ENCODE data around the gene HTR7. TPM values are rescaled to one million over a fixed set of nuclear protein-coding genes. Genes with fewer than 3 reads are reported as not detected.
"Not testable (repeated sequence)": the region's sequence is repeated elsewhere in the genome, so short reads cannot be mapped to it uniquely, and the experiment has no call there.

The HTR7 gene
- total RNA-seq, 1 donor from 2014 or later: 2.3 TPM

DNA sequence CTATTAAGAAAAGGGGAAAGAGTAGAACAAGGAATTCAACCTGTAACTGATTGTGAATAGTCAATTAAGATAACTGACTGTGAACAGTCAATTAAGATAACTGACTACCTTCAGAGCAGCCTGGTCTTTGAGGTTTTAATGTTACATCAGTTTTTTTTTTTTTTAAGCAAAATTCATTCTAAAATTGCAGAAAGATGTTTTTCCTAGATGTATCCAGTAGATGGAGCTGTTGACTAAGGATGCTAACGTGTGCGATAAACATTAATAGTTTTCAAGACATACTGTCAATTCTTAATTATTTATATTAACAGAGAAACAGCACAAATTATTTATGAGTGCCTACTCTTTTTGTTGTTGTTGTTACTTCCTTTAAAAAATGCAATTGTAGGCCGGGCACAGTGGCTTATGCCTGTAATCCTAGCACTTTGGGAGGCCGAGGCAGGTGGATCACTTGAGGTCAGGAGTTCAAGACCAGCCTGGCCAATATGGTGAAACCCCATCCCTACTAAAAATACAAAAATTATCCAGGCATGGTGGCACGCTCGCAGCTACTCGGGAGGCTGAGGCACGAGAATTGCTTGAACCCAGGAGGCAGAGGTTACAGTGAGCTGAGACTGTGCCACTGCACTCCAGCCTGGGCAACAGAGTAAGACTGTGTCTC lies 22.4 kb upstream of the HTR7 start:
- H3K9me3 Mint-ChIP-seq; DNase-seq (ENCODE audit: extremely low spot score, unreplicated experiment); H3K27ac Mint-ChIP-seq; H3K4me3 Mint-ChIP-seq; H3K4me1 Mint-ChIP-seq (ENCODE audit: unreplicated experiment); H3K27me3 Mint-ChIP-seq: not testable (repeated sequence)
- peaks cover 16% of the 10 kb centered on the region for H3K36me3 Mint-ChIP-seq
- TF ChIP-seq CTCF (conservative IDR thresholded peaks at IDR 0.05): peak; percentile 87

GRCh38 chr10:90879062-90879461 lies 21.2 kb upstream of the HTR7 start:
- Mint-ChIP-seq H3K9me3 (no peaks in the 10 kb centered on the region), H3K4me3 (no peak overlapping the region), H3K27ac (no peak overlapping the region), H3K27me3 (no peaks in the 10 kb centered on the region), H3K4me1 (ENCODE audit: unreplicated experiment) (peaks cover 4% of the 10 kb centered on the region), H3K36me3 (peaks cover 16% of the 10 kb centered on the region)
- no peak for TF ChIP-seq CTCF (conservative IDR thresholded peaks at IDR 0.05)
- no peak for DNase-seq (ENCODE audit: extremely low spot score, unreplicated experiment)

- Mint-ChIP-seq H3K9me3 (no peaks in the 10 kb centered on the region), H3K27ac (peak overlapping the region; percentile 79)
Measured at GRCh38 chr10:90872648-90873020, 14.8 kb upstream of the HTR7 start.

GRCh38 chr10:90871766-90872647 lies 14.2 kb upstream of the HTR7 start, which contains the start of gene RPP30:
Gene RPP30 (plus strand): TSS chr10:90871974. CDS start chr10:90871987, 13 bp downstream.
- TF ChIP-seq CTCF (conservative IDR thresholded peaks at IDR 0.05): no peak
- H3K4me1 Mint-ChIP-seq (ENCODE audit: unreplicated experiment): peaks cover 30% of the 10 kb centered on the region
- no peaks in the 10 kb centered on the region for H3K9me3 Mint-ChIP-seq
- H3K27me3 Mint-ChIP-seq: peaks cover 32% of the 10 kb centered on the region
- DNase-seq (ENCODE audit: extremely low spot score, unreplicated experiment): peak; percentile 84
- H3K27ac Mint-ChIP-seq: peak within 1 kb of the TSS; percentile 79
- H3K4me3 Mint-ChIP-seq: peak within 1 kb of the TSS; percentile 94
- peaks cover 6% of the 10 kb centered on the region for H3K36me3 Mint-ChIP-seq

More at GRCh38 chr10:90872648-90873020, 14.8 kb upstream of the HTR7 start:
- peaks cover 30% of the 10 kb centered on the region for H3K4me1 Mint-ChIP-seq (ENCODE audit: unreplicated experiment)
- H3K27me3 Mint-ChIP-seq: peaks cover 26% of the 10 kb centered on the region
- peak overlapping the region; percentile 94 for H3K4me3 Mint-ChIP-seq
- peaks cover 6% of the 10 kb centered on the region for H3K36me3 Mint-ChIP-seq
- no peak for DNase-seq (ENCODE audit: extremely low spot score, unreplicated experiment)
- no peak for TF ChIP-seq CTCF (conservative IDR thresholded peaks at IDR 0.05)

- Mint-ChIP-seq H3K27ac (peak overlapping the region; percentile 79), H3K36me3 (peaks cover 4% of the 10 kb centered on the region), H3K4me1 (ENCODE audit: unreplicated experiment) (peaks cover 30% of the 10 kb centered on the region), H3K27me3 (peaks cover 38% of the 10 kb centered on the region), H3K4me3 (peak overlapping the region; percentile 94), H3K9me3 (no peaks in the 10 kb centered on the region)
- peak; percentile 73 for TF ChIP-seq CTCF (conservative IDR thresholded peaks at IDR 0.05)
- no peak for DNase-seq (ENCODE audit: extremely low spot score, unreplicated experiment)
Measured at GRCh38 chr10:90871279-90871765, 13.5 kb upstream of the HTR7 start.
